Endometrial microvascular endothelial cells (primary cell): ENCODE measurements around the gene ADGRF3. TPM values are rescaled to one million over a fixed set of nuclear protein-coding genes. Genes with fewer than 3 reads are reported as not detected.
"Not testable (repeated sequence)": the region's sequence is repeated elsewhere in the genome, so short reads cannot be mapped to it uniquely, and the experiment has no call there.

Experiments
- in situ Hi-C: cut with HindIII; loops from 2 replicates; pipeline ENCODE4 v1.10.0; 2017; ENCODE audit warnings: low sequenced_read_pairs, low pct_unique_long_range_greater_than_20kb; ENCODE audit errors: inconsistent ontology term
- total RNA-seq: library from RNA; depleted of rRNA; stranded (reverse); fragments of >200 nt; gene quantifications from one replicate; pipeline ENCODE4 v1.2.3, GENCODE V29; 2015; ENCODE audit errors: inconsistent ontology term

ADGRF3 gene
- total RNA-seq, 1 donor from 2014 or later: not detected

DNA sequence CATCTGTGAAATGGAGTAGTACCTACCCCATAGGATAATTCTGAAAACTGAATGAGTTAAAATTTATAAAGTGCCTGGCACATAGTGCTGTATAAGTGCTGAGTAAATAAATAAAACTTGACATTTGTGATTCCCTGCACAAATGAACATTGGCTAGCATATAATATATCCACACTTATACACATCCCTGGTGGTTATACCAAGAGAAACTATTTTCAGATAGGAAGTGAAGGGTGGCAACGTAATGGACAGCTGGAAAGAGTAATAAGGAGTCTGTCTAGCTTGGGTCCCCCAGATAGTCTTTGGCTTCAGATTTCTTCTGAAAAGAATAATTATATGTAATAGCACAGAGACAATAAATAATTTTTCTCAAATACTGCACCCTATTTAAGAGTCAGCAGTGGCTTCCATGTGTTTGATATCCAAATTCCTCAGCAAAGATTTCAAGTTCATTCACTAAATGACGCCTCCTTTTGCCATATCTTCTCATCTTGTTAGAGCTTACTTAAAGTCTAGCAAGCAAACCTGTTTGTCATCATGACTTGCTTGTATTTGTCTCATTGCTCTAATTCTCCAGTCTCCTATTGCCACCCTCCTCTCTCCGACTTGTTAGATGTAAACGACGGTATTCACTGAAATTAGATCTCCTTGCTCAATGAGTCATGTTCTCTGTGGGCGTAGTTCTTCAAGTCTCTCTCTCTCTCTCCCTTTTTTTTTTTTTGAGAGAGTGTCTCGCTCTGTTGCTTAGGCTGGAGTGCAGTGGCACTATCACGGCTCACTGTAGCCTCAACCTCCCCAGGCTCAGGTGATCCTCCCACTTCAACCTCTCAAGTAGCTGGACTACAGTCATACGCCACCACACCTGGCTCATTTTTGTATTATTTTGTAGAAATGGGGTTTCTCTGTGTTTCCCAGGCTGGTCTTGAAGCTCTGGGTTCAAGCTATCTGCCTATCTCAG, 8.7 kb upstream of the ADGRF3 start:
- in situ Hi-C loops: no loop called here

DNA sequence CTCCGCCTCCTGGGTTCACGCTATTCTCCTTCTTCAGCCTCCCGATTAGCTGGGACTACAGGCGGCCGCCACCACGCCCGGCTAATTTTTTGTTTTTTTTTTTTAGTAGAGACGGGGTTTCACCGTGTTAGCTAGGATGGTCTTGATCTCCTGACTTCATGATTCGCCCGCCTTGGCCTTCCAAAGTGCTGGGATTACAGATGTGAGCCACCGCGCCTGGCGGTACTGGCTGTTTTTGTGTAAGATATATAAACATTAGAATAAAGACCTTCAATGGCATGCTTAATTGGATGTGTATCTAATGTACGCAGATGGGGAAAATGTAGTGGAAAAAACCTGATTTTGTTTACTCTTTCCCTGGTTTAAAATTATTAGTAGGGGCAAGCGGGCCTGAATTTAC, 7.9 kb upstream of the ADGRF3 start:
- in situ Hi-C loops: not testable (repeated sequence)

DNA sequence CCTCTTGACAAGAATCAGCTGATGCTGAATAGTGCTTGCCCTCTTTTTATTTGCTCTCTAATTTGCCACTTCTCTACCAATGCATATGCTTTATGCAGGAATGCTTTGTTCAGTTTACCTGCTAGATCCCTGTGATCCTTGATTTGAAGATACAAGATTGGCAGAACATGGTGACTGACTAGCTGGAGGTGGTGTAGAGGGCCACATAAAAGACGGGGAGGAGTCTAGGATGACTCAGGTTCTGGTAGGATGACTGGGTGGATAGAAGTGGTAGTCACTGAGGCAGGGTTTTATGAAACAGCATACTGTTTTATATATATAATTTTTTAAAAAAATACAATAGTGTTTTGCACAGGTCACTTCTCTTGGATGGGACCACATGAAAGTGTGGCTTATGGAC, 6.3 kb upstream of the ADGRF3 start:
- in situ Hi-C loops: no loop called here

DNA sequence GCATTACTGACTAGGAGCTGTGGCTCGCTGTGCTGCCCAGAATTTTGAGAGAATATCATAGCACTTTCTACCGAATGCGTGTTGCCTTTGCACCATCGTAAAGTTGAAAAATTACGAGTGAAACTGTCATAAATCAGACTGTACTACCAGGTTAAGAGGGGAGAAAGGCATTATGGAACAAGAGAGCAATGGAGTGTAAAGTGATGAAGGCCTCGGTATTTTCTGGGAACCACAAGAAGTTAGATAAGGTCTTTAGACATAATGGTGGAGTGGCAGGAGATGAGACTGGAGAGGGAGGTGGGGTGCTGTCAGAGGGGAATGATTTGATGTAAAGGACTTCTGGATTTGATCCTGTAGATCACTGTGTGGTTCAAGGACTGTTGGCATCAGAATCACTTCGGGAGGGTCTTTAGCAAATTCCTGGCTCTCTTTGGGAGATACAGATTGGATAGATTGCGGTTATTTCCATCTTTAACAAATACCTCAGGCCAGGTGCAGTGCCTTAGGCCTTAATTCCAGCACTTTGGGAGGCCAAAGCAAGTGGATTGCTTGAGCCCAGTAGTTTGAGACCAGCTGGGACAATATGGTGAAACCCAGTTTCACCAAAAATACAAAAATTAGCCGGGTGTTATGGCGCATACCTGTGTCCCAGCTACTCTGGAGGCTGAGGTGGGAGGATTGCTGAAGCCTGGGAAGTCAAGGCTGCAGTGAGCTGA, 4.9 kb upstream of the ADGRF3 start:
- in situ Hi-C loops: no loop called here

DNA sequence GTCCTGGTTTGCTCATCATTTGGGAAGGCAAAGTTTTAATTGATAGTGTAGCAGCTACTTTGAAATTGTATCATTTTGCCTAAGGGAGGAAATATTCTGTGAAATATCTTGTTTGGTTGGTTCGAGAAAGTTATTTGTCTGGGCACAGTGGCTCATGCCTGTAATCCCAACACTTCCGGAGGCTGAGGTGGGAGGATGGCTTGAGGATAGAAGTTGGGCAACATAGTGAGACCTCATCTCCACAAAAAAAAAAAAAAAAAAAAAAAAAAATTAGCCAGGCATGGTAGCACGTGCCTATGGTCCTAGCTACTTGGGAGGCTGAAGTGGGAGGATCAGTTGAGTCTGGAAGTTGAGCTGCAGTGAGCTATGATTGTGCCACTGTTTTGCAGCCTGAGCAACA, 3.1 kb upstream of the ADGRF3 start:
- in situ Hi-C loops: no loop called here

DNA sequence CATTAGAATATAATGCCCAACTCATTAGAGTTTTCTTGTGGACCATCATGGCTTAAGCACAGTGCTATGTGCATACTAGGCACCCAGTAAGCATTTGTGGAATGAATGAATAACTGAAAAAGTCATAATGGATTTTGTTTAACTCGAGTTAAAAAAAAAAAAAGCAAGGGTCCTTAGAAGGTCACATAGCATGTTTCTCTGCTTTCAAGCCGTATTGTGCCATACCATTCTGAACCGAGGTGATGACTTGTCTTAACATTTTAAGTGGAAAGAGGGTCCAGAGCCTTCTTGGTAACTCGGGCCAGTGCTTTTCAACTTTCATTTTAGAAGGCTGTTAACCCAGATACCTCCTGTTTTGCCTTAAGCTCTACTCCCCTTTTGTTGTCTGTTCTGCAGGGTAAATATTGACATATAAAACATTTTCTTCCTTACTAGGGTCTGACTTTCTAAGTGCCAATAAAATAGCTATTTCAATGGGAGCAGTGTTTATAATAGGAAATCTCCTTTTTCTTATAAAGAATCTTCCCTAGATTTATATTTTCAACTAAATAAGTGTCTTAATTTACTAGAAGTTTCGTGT, 787 bp upstream of the ADGRF3 start:
- in situ Hi-C loops: no loop called here

DNA sequence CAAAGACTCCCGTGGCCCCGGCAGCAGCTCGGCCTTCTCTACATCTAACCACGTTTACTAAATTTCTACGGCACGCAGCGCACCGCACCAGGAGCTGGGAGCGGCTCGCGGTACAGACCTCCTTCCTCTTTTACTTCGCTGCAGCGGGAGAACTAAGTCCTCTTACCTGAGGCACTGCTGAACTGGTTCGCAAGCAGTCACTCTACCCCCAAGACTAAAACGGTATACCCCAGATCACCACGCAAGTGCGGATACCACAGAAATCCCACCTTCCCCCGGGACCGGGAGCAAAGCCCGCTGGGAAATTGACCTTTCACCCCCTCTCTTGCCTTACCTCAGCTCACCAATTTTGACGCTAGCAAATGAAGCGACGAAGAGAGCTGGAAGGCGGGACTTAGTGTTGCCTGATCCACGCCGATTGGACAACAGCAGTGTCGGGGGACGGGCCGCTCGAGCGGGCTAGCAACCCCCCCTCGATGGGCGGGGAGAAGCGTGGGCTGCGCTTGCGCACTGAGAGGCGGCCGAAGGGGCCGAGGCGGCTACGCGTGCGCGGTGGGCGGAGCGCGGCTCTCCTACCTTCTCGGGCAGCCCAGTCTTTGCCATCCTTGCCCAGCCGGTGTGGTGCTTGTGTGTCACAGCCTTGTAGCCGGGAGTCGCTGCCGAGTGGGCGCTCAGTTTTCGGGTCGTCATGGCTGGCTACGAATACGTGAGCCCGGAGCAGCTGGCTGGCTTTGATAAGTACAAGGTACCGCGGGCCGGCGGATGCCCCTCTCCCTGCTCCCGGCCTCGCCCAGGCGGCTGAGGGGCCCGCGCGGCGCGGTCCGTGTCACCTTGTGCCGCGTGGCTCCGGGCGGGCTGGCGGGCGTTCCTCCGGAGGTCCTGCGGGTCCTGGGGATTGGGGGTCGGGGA, 790 bp downstream of the ADGRF3 start, which contains the start of gene SELENOI:
TSS of gene SELENOI (plus strand) at position 599 of the 909 bp plus-strand sequence. CDS start at position 689, 90 bp downstream.
- in situ Hi-C loops: no loop called here

DNA sequence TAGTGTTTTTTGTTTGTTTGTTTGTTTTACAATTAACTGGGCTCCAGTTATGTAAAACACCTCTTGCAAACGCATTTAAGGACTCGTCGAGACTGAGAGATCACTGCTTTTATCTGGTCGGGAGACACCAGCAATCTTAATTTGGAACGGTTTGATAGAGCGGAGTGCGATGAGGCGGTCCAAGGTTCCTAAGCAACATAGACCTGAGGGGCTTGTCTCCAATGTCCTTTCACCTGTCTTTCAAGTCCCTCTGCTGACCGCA, 1.4 kb downstream of the ADGRF3 start:
- in situ Hi-C loops: no loop called here

DNA sequence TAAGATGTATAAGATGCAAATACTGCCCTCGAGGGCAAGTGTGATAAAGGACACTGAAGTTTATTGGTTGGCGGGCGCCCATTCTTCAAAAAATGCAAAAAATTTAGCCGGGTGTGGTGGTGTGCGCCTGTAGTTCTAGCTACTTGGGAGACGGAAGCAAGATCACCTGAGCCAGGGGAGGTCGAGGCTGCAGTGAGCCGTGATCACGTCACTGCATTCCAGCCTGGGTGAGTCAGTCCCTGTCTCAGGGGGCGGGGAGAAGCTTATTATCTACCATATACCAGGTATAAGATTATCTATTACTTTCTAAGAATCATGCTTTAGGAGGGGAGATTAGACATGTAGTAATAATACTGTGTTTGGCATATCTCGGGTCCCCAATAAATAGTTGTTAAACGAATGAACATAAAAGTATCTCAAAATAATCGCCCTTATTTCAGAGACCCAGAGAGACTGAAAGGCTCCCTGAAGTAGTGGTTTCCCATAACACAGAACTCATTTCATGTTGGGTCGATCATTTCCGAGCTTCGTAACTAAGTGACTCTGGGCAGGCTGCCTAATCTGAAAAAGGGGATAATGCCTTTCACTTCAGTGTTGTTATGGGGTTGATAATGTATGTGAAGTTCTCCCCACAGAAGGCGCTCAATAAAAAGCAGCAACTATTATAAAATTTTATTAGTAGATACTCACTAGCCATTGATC, 1.9 kb downstream of the ADGRF3 start:
- in situ Hi-C loops: no loop called here

DNA sequence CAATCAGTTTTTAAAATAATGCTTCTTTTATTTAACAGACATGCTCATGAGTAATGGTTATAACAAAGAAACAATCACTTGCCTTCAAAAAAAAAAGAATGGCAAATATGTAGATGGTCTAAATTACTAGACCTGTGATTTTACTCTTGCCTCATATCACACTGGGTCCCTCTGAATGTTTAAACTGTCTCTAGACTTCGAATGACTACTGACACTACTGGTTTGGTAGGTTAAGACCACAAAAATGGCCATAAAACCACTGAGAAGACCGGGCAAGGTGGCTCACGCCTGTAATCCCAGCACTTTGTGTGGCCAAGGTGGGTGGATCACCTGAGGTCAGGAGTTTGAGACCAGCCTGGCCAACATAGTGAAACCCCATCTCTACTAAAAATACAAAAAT, 5.8 kb downstream of the ADGRF3 start:
- in situ Hi-C loops: no loop called here

DNA sequence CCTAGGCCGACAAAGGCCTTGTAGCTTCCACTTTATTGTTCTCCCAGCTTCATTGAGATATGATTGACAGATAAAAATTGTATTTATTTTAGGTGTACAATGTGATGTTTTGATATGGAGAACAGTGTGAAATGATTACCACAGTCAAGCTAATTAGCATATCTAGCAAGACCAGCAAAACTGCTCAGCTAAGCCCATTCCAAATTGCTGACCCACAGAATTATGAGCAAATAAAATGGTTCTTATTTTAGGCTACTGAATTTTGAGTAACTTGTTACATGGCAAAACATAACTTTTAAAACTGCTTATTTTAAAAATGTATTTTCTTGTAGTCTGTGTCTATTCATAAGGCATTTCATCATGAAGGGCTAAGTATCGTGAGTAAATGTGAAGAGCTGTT, 9.3 kb downstream of the ADGRF3 start:
- in situ Hi-C loops: no loop called here

DNA sequence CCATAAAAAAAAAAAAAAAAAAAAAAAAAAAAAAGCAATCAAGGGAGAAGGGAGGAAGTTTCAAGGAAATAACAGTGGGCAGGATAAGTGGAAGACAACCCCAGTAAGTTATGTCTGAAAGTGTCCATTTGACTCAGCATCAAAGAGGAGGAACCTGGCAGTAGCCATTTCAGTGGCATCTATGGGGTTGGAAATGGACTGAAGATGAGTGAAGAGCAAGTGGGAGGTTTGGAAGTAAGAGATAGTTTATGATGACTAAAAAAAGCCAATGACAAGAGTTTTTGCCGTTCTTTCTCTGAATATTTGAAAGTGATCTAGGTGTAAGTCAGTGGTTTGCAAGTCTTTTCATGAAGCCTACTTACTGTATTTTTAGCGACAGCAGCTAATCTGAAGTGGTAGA, 9.9 kb downstream of the ADGRF3 start:
- in situ Hi-C loops: no loop called here

DNA sequence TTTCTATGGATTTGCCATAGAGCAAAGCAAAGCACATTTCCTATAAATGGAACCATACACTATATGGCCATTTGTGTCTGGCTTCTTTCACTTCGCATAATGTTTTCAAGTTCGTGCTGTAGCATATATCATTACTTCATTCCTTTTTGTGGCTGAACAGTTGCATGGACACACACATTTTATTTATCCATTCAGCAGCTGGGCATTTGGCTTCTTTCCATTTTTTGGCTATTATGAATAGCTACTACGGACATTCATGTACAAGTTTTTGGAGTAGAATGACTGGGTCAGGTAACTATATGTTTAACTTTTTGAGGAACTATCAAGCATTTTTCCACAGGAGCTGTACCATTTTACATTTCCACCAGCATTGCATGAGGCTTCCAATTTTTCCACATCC, 11.4 kb downstream of the ADGRF3 start:
- in situ Hi-C loops: no loop called here

DNA sequence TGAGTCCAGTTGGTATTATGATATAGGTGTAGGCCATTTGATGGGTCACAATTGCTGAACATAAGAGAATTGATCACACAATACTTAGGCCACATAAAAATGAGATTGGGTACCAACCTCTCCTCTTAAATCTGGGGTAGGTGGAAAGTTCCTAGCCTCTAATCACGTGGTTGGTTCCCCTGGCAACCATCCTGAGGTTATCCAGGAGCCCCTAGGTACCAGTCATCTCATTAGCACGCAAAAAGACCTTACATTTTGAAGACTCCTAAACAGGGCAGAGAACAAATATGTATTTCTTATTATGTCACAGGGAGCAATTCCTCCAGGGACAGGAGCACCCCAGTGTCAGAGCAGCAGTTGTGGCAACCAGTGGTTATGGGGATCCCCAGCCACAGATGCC, 13.3 kb downstream of the ADGRF3 start:
- in situ Hi-C loops: no loop called here

DNA sequence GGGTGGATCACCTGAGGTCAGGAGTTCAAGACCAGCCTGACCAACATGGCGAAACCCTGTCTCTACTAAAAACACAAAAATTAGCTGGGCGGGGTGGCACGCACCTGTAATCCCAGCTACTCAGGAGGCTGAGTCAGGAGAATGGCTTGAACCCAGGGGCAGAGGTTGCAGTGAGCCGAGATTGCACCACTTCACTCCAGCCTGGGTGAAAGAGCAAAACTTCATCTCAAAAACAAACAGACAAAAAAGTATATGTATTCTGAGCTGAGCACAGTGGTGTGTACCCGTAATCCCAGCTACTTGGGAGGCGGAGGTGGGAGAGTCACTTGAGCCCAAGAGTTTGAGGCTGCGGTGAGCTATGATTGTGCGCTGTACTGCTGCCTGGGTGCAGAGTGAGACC, 15.3 kb downstream of the ADGRF3 start:
- in situ Hi-C loops: not testable (repeated sequence)

DNA sequence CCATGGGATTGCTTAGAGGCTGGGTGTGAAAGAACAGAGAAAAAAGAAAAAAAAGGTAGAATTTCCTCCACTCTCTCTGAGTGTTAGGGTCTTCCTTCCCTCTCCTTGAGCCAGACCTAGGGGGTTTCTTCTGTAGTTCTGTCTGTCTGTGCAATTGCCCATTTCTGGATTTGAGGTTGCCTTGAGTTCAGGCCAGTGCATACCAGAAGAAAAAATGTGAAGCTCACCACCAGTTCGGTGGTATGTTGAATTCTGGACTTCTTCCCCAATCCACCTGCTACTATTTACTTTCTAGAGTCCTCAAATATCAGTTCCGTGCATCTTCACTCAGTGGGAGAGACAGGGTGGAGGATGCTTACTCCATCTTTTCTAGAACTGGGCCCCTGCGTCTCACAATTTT, 16.0 kb downstream of the ADGRF3 start:
- in situ Hi-C loops: no loop called here

DNA sequence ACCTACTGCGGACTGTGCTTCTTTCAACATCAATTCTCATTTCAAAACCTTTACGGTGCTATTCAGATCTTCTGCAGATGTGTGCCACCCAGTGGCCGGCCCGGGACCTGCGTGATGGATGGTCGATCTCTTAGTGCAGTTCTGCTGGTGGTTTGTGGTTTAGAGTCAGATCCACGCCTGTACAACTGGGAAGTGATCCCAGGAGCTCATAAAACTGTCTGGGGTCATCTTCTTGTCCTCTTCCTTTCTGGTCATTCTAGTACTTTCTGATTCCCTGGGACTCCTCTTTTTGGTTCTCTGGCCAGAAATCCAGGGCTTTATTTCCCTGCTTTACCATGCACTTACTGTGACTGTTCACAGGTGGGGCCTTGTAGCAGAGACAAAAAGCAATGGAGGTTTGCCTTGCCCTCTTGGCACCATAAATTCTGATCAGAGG, 16.5 kb downstream of the ADGRF3 start:
- in situ Hi-C loops: no loop called here

DNA sequence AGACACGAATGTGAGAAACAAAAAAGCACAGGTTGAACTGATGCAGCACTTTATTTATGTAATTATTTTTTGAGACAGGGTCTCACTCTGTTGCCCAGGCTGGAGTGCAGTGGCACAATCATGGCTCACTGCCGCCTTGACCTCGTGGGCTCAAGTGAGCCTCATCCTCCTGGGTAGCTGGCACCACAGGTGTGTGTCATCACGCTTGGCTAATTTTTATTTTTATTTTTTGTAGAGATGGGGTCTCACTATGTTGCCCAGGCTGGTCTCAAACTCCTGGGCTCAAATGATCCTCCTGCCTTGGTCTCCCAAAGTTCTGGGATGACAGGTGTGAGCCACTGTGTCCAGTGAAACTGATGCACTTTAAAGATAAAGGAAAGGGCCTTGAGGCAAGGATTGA, 17.5 kb downstream of the ADGRF3 start:
- in situ Hi-C loops: not testable (repeated sequence)
